GM18909 (cell line): ENCODE measurements around the gene DOK4.

ENCODE experiments used
- ATAC-seq: cut with Tn5 transposase; IDR thresholded peaks from one replicate; pipeline ENCODE4 v1.9.1; 2021; ENCODE audit warnings: mild to moderate bottlenecking; ENCODE audit not compliant: unreplicated experiment, poor library complexity

DOK4 gene

GRCh38 chr16:57522960-57523359 is 36.7 kb upstream of the DOK4 start:
- ATAC-seq = no peak

DNA sequence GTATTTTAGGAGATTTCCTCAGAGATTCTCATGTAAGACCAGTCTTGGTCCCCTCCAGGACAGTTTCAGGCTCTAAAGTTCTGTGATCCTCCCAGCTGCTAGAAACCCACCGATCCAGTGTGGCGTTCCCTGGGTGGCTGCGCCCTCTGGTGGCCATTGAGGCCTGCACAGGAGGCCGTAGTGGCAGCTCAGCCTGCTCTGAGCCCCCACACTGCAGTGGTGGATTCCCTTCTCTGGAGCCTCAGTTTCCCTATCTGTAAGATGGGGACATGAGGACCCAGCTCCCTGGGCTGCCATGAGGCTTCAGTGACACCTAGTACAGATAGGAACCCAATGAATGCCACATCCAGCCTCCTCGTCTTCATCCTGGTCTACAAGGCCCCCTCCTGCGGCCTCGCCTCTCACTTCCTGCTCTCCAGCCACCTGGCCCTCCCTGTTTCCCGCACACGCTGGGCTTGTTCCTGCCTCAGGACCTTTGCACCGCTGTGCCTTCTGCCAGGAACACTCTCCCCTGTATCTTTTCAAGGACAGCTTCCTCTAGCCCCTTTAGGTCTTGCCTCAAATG is 33.6 kb upstream of the DOK4 start:
- ATAC-seq = peak; percentile 63

- ATAC-seq = no peak
Observed at GRCh38 chr16:57518922-57519321, 32.6 kb upstream of the DOK4 start.

DNA sequence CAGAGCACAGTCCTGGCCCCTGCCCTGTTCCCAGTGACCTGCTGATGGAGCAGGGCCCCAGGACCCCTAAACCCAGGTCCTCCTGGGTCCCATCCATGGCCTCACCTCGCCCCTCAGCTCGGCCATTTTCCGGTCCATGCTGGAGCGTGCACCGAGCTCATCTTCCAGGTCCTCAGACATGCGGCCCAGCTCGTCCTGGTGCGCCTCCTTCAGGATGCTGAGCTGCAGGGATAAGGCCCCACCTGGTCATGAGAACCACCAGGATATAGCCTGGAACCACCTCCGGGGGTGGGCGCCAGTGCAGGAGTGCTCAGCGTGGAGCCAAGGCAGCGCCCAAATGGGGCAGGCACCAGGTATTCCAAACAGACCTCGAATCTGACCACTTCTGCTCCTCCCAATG is 32.2 kb upstream of the DOK4 start:
- no peak for ATAC-seq

DNA sequence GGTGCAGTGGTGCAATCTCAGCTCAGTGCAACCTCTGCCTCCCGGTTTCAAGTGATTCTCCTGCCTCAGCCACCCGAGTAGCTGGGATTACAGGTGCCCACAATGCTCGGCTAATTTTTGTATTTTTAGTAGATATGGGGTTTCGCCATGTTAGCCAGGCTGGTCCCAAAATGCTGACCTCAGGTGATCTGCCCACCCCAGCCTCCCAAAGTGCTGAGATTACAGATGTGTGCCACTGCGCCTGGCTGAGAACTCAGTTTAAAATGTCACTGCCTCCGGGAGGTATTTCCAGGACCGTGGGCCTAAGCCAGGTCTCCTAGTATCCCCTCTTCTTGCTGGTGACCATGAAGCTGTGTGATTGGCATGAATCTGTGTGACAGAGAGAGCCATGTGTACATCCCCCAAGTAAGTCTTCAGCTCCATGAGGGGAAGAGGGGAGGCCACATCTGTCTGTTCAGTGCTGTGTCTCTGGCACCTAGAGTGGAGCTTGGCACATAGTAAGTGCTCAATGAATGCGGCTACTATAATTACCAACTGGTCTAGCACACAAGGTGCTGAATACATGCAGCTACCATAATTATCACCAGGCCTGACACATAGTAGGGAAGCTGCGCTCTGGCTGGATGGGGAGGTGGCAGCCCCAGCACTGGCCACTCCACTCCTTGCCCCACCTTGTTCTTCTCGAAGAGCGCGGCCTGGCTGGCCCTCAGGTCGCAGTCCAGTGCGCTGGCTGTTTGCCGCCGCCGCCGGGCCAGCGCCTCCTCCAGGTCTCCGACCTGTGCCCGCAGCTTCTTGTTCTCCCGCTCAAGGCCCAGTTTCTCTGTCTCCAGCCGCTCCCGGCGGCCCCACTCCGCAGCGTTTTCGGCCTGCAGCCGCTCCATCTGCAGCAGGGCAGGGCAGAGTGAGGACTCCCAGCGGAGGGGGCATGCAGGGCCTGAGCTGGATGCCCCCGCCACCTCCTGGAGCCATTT is 31.4 kb upstream of the DOK4 start:
- no peak for ATAC-seq

DNA sequence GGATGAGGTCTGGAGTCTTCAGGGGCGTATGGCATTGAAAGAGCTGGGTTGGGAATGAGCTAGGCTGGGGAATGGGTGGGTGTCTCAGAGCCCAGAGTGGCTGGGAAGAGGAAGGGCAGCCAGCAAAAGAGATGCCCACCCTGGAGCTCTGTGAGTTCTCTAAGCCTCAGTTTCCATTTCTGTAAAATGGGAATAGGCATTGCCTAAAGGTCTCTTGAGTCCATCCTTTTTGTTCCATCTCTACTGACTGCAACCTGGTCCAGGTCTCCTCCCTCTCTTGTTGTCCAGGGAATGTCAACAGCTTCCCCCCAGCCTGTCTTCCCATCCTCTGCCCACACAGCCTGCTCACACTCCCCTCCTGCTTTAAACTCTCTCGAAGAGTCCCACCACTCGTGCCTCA is 30.5 kb upstream of the DOK4 start:
- ATAC-seq = no peak

- ATAC-seq = no peak
Observed at GRCh38 chr16:57516176-57516725, 30.0 kb upstream of the DOK4 start.

DNA sequence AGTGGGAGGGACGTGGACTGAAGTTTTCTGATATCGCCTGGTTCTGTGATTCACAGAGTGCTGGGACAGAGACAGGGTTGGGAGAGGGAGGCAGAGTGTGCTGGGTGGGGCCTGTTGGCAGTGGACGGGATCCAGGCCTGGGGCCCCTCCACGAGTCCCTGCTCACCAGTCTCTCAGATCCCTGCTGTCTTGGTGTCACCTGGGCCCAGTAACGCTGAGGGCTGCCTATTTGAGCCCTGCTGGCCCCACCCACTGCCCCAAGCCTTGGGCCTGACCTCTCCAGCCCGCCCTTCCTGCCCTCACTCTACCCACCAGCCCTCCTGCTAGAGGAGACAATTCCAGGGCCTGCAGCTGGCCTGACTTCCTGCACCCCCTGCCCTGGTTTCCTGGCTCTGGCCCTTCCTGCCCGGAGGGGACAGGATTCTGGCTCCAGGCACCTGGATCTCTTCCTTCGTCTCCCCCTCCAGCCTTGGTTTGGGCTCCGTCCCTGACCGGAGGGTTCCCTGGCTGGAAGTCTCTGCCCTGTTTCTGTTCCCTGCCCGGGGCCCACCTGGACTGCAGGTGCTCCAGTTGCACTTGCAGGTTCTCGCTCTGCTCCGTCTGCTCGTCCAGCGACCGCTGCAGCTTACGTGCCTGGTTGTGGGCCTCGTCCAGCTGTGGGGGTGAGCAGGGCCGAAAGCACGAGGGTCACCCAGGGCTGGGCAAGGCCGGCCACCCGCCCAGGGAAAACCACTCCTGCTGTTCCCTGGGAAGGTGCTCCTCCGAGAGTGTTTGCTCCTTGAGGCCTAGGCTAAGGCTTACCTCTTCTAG is 28.7 kb upstream of the DOK4 start:
- no peak for ATAC-seq

DNA sequence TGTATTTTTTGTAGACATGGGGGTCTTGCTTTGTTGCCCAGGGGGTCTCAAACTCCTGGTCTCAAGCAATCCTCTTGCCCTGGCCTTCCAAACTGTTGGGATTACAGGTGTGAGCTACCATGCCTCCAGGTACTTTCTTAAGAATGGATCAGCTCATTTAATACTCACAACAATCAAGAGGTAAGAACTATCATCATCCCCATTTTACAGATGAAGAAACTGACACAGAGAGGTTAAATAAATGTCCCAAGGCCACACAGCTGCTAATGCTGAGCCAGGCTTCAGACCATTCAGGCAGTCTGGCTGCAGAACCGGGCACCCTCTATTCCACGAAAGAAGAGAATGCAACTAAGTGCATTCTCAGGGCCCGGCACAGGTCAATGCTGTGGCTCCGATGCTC is 28.1 kb upstream of the DOK4 start:
- no peak for ATAC-seq

DNA sequence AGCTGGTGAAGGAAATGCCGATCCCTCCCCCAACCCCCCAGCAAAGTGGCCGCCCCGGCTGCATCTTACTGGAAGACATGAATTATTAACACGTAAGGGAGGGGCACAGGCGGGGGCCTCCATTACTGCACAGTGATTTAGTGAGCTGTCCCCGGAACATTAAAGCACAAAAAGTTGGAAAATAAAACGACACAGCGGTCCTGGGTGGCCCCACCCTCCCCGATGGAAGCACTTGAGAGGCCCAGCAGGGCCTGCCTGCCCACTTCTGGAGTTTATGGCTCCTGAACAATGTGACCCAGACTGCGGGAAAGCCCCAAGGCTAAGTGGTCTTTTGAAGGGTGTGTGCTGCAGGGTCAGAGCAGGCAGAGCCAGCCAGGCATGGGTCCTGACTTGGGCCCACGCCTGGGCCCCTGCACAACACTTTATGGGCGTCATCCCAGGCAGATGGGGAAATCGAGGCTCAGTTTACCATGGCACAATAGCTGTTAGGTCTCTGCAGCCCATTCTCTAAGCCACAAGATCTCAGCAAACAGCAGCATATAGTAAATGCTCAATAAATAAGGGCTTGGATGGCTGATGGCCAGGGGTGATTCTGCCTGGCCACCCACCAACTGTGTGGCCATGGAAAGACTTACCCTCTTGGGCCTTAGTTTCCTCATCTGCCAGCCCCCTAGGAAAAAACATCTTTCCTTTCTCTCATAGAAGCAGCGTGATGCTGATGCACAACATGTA is 27.2 kb upstream of the DOK4 start:
- no peak for ATAC-seq

GRCh38 chr16:57512296-57513001 is 26.2 kb upstream of the DOK4 start:
- no peak for ATAC-seq

- no peak for ATAC-seq
Observed at GRCh38 chr16:57510016-57510871, 24.0 kb upstream of the DOK4 start.

DNA sequence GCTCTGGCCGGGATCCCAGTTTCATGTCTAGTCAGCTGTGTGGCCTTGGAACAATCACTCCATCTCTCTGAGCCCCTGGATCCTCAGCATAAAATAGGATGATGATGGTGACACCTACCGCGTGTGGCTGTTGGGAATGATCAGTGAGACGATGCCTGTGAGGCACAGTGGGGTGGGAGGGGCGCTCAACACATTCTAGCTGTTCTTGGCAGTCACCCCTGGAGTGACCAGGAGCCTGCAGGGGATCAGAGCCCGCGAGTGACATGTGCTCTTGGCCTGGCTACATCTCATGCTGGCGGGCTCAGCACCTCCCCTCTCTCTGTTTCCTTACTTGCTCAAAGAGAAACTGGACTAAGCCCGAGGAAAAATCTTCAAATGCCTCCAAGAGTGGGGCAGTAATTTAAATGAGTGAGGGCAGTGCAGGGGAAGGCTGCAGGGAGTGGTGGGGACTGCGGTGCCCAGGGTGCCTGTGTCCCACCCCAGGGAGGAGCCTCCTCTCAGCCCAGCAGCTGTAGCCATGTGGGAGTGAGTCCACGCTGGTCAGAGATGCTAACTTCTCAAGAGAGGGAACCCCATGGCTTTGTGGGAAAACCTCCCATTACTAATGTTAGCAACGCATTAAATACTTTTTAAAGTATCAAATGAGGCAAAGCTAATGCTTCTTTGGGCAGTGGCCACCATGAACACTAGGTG is 23.1 kb upstream of the DOK4 start:
- no peak for ATAC-seq

DNA sequence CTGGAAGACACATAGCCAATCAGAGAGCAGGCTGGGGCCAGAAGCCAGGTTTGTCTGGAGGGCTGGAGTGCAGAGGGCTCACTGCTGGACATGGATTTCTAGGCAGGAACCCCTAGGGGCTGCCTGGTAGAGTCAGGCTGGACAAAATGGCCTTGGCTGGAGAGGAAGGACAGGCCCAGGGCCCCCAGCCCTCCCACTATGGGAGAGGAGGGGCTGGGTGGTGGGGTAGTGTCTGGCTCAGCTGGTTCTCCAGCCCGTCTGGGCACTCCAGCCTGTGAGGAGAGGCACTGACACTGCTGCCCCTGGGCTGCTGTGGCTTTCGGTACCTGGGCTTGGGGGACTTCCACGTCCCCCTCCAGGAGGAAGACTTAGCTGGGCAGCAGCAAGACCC is 21.7 kb upstream of the DOK4 start:
- ATAC-seq = no peak

DNA sequence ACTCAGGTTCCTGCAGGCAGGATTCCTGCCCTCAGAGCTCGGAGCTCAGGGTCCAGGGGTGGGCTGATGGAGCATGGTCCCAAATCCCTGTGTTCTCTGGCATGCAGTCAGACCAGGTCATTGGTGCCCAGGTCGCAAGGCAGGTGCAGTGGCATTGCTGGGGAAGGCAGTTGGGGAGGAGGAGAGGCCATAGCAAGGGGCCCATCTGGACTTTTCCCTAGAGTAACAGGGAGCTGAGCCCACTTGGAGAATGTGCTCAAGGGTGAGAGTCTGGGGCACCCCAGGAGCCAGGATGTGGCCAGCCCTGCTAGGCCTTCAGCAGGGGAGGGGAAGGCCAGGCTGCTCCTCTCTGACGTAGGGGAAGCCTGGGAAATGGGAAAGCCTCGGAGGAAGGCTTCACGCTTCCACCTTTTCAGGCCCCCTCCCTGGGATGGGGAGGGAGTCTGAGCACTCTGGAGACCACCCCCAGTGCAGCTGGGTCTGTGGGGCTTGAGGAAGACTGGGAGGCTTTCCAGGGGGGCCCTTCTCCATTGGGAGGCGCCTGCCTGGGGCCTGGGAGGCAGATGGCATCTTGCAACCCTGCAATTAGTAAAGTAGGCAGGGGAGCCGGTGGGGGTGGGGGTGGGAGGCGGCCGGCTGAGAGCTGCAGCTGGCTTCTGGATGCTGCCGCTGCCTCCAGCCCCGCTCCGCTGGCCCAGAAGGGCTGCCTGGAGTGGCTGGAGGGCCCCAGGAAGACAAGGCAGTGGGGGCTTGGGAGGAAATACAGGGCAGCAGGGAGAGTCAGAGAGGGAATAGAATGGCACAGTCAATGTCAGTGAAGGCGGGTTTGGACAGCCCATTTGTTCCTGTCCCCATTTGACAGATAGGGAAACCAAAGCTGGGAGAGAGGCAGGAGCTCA is 21.1 kb upstream of the DOK4 start:
- ATAC-seq = no peak

GRCh38 chr16:57505169-57505568 is 18.9 kb upstream of the DOK4 start:
- ATAC-seq = no peak

- no peak for ATAC-seq
Observed at GRCh38 chr16:57504491-57504890, 18.2 kb upstream of the DOK4 start.
